IgD-negative memory B cell (primary cell): ENCODE measurements around the gene MORN4. TPM values are rescaled to one million over a fixed set of nuclear protein-coding genes. Genes with fewer than 3 reads are reported as not detected.
"Not testable (repeated sequence)": the region's sequence is repeated elsewhere in the genome, so short reads cannot be mapped to it uniquely, and the experiment has no call there.

Source experiments
- H3K27ac Mint-ChIP-seq, 3 donors: one replicate each; pipeline ENCODE4 v1.8.0; 2020 to 2022; ENCODE audit warnings: mild to moderate bottlenecking in 3 of 3, mixed read lengths in 3 of 3, moderate library complexity in 1 of 3
- H3K27me3 Mint-ChIP-seq: one replicate; pipeline ENCODE4 v1.8.0; 2021; ENCODE audit warnings: mixed read lengths
- H3K36me3 Mint-ChIP-seq: one replicate; pipeline ENCODE4 v1.8.0; 2020; ENCODE audit warnings: mild to moderate bottlenecking, mixed read lengths
- H3K4me1 Mint-ChIP-seq, 3 donors: one replicate each; pipeline ENCODE4 v1.8.0; 2020 to 2022; ENCODE audit warnings: mixed read lengths in 3 of 3, mild to moderate bottlenecking in 1 of 3
- H3K4me3 Mint-ChIP-seq, 4 donors: one replicate each; pipeline ENCODE4 v1.8.0; 2020 to 2022; ENCODE audit warnings: mild to moderate bottlenecking in 4 of 4, mixed read lengths in 4 of 4, moderate library complexity in 3 of 4
- H3K9me3 Mint-ChIP-seq, 3 donors: one replicate each; pipeline ENCODE4 v1.8.0; 2020 to 2021; ENCODE audit warnings: mixed read lengths in 3 of 3, mild to moderate bottlenecking in 1 of 3
- polyA plus RNA-seq: library from polyadenylated mRNA; unstranded; fragments of 300-500 nt; fragmentation: Illumina TruSeq; gene quantifications from one replicate; pipeline ENCODE4 v1.2.3, GENCODE V29; 2021

MORN4 gene
- polyA plus RNA-seq, 1 donor from 2014 or later, result 2.1 TPM

DNA sequence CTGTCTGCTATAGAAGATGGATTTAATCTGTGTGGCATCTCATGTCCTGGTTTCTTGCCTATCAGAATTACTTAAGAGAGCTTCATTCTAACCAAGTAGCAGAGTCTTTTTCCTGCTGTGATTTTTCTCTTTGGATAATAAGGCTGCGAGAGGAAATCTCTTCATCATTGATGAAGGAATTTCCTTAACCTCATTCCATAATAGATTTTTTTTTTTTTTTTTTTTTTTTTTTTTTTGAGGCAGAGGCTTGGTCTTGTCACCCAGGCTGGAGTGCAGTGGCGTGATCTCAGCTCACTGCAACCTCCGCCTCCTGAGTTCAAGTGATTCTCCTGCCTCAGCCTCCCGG, 16.1 kb upstream of the MORN4 start:
- Mint-ChIP-seq H3K4me3 (peak overlapping the region in 3 of 4 donors; percentile 11 to 58 (median 52)), H3K27ac (peak overlapping the region; percentile 76 to 93 (median 93)), H3K4me1 (peaks cover 10 to 17% (median 12%) of the 10 kb centered on the region in 3 donors)
- not testable (repeated sequence) for H3K36me3 Mint-ChIP-seq, H3K27me3 Mint-ChIP-seq, H3K9me3 Mint-ChIP-seq

DNA sequence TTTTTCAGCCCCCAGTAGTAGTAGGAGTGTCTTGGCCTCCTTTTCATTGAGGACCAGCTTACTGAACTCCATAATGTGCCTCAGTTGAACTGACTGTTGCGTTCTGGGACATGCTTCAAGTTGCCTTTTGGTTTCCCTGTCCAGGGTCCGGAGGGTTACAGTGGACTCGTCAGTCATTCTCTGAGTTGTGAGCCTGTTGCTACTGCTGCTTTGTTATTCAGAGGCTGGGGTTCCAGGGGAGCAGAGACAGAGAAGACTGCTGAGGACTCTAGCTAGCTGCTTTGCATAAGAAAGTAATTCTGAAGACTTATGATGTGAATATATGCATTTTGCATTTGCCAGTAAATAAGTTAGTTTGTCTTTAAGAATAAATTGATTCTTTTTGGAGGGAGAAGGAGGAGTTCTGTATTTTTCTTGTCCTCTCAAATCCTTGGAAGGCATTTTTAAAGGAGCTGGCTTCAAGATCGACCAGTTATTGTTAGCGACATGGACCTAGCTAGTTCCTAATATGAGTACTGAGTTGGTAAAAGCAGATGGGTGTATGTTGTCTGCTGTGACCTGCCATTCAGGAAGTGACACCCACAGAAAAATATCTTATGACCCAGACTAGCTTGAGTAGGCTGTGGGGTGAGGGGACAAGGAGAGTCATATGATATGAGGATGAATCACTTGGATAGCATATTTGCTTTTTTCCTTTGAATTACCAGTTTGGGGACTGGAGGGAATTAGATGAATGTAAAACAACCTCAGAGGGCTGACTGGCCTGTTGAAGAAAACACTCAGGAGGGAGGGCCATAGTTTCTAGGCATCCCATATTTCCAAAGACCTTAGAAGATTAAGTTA, 15.5 kb upstream of the MORN4 start:
- Mint-ChIP-seq H3K36me3 (peaks cover 10% of the 10 kb centered on the region), H3K9me3 (no peaks in the 10 kb centered on the region), H3K4me3 (peak overlapping the region; percentile 11 to 58 (median 49)), H3K27me3 (no peaks in the 10 kb centered on the region), H3K4me1 (peaks cover 10 to 17% (median 12%) of the 10 kb centered on the region in 3 donors), H3K27ac (peak overlapping the region; percentile 76 to 93 (median 93))

DNA sequence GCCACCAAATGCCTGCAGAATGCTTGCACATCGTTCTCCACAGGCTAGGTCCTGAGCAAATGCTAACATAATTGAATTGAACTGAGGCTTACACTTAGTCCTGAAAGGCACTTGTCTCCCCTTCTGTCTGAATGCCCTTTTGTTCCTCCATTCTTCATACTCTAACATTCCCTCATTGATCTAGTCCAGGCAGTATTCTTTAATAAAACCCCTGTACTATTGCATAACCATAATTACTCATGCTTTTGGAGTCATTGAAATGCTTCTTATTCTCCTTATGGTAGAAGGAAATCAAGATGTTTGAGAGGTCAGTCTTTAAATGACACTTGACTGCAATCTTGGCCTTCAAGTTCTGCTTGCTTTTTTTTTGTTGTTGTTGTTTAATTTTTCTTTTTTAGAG, 14.3 kb upstream of the MORN4 start:
- Mint-ChIP-seq H3K4me1 (peaks cover 10 to 23% (median 14%) of the 10 kb centered on the region in 3 donors), H3K27ac (no peak overlapping the region), H3K4me3 (peak overlapping the region in 1 of 4 donors; percentile 51)

DNA sequence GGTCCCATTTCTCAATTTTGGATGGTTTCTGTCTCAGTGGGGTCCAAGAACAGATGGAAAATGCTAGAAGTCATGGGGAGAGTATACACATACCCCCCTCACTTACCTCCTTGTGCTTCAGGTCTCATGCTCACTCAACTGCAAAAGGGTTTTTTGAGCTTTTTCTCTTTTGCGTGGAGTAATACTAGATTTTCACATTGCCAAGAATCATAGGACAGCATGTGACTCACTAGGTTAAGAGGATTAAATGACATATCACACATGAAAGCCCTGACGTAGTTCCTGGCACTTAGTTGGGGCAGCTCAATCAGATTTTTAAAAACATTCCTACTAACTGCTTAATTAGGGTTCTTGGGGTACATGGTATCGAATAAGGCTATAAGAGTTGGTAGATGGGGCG, 11.6 kb upstream of the MORN4 start:
- H3K36me3 Mint-ChIP-seq, result peaks cover 9% of the 10 kb centered on the region
- H3K9me3 Mint-ChIP-seq, result no peaks in the 10 kb centered on the region
- no peak overlapping the region for H3K27ac Mint-ChIP-seq
- H3K4me3 Mint-ChIP-seq, result peak overlapping the region in 1 of 4 donors; percentile 27
- peaks cover 15 to 37% (median 27%) of the 10 kb centered on the region in 3 donors for H3K4me1 Mint-ChIP-seq
- no peaks in the 10 kb centered on the region for H3K27me3 Mint-ChIP-seq

More for the DNA sequence above, 14.3 kb upstream of the MORN4 start:
- H3K36me3 Mint-ChIP-seq, result peaks cover 10% of the 10 kb centered on the region
- H3K9me3 Mint-ChIP-seq, result no peaks in the 10 kb centered on the region
- H3K27me3 Mint-ChIP-seq, result no peaks in the 10 kb centered on the region

DNA sequence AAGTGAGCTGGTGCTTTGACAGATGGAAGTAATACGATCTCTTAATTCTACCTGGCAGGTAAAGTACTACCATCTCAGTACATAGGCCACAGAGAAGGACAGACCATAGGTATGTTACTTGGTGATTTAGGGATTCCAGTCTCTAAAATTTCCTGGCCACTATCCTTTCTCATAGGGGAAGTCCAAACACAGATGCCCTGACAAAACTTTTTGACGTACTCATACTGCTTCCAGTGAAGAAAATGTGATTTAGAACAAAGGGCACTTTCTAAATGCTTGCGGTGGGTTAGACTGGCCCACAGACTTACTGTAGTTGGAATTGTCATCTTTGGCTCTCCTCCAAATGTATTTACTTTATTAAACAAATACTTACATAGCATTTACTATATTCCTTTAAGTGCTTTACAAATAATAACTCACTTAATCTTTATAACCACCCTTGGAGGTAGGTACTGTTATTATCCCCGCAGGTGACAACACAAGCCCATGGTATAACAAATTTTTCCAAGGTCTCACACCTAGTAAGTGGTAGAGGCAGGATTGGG, 10.2 kb upstream of the MORN4 start:
- Mint-ChIP-seq H3K4me3 (peak overlapping the region in 2 of 4 donors; percentile 30 to 100), H3K4me1 (peaks cover 8 to 28% (median 18%) of the 10 kb centered on the region in 3 donors), H3K9me3 (no peaks in the 10 kb centered on the region), H3K36me3 (peaks cover 9% of the 10 kb centered on the region), H3K27ac (no peak overlapping the region), H3K27me3 (no peaks in the 10 kb centered on the region)

DNA sequence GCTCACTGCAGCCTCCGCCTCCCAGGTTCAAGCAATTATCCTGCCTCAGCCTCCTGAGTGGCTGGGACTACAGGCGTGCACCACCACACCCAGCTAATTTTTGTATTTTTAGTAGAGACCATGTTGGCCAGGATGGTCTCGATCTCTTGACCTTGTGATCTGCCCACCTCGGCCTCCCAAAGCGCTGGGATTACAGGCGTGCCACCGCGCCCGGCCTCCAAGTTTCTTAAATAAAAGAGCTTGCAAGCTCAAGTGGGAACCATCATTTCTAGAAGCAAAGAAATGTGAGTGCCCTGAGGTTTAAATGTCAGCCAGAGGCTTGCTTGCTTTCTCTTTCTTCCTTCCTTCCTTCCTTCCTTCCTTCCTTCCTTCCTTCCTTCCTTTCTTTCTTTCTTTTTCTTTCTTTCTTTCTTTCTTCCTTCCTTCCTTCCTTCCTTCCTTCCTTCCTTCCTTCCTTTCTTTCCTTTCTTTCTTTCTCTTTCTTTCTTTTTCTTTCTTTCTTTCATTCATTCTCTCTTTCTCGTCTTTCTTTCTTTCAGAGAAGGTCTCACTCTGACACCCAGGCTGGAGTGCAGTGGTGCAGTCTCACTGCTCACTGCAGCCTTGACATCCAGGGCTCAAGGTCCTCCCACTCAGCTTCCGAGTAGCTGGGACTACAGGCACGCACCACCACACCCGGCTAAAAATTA, 9.3 kb upstream of the MORN4 start:
- peaks cover 10% of the 10 kb centered on the region for H3K36me3 Mint-ChIP-seq
- H3K9me3 Mint-ChIP-seq, result not testable (repeated sequence)

DNA sequence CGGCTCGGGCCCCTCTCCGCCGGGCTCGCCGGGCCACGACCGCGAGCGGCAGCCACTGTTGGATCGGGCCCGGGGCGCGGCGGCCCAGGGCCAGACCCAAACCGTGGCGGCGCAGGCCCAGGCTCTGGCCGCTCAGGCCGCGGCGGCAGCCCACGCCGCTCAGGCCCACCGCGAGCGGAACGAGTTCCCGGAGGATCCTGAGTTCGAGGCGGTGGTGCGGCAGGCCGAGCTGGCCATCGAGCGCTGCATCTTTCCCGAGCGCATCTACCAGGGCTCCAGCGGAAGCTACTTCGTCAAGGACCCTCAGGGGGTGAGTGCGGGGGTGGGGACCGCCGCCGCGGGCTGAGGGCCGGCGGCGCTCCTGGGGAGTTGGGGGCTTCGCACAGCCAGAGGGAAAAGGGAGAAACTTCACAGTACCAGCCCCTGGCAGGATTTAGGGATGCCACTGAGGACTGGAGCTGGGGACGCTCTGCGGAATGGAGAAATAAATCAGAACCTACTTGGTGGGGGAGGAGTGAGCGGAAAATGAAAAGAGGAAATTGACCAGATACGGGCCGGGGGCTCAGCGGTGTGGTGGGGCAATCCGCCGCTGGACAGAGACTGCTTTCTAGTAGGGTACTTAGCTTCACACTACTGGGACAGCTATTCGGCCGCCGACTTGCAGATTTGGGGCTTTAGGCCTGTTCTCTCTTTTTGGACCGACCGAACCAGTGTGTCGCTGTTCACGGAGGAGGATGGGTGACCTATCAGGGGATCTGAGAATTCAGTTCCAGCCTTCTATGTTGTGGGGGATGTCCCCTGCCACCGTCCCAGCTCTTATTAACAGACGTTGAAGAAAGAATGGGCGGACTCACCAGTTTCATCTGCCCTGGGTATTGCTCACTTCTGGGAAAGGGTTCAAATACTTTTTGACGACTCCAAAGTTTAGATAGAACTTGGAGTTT, 7.8 kb upstream of the MORN4 start:
- Mint-ChIP-seq H3K4me3 (peak overlapping the region; percentile 94 to 100 (median 98)), H3K27me3 (no peaks in the 10 kb centered on the region), H3K27ac (peak overlapping the region; percentile 89 to 98 (median 96)), H3K9me3 (no peaks in the 10 kb centered on the region), H3K4me1 (peaks cover 6 to 21% (median 18%) of the 10 kb centered on the region in 3 donors), H3K36me3 (peaks cover 10% of the 10 kb centered on the region)

More for the DNA sequence above, 9.3 kb upstream of the MORN4 start:
- H3K27me3 Mint-ChIP-seq, result not testable (repeated sequence)
- Mint-ChIP-seq H3K27ac (peak overlapping the region in 1 of 3 donors; percentile 96), H3K4me3 (peak overlapping the region; percentile 46 to 100 (median 86)), H3K4me1 (peaks cover 6 to 24% (median 18%) of the 10 kb centered on the region in 3 donors)

DNA sequence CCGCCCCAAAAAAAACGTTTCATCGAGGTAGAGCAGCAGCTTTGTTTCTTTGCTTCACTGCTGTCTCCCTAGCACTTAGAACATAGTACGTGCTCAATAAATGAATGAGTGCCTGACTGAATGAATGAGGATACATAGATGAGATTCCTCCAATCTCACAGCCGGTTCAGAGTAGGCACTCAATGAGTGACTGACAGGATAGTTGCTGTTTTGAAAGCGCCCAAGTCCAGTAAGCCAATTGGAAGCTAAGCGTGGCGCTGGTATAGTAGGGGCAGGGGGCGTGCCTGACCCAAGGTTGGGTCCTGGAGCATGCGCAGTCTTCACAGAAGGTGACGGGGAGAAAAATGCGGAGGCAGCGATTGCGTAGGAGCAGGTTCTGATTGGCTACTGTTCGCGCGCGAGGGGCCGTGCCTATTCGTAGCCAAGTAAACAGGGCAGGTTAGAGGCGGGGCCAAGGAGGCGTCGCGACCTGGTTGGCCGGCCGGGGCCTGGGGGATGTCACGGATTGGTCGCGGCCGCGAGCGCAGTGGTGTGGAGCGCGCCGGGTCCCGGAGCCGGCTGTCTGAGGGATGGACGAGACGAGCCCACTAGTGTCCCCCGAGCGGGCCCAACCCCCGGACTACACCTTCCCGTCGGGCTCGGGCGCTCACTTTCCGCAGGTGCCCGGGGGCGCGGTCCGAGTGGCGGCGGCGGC, 7.0 kb upstream of the MORN4 start, which contains the start of gene PI4K2A:
PI4K2A (plus strand) TSS at position 498 of the 694 bp plus-strand sequence; CDS start at position 570, 72 bp downstream.
- Mint-ChIP-seq H3K4me3 (peak within 1 kb of the TSS; percentile 94 to 100 (median 98)), H3K36me3 (peaks cover 7% of the 10 kb centered on the region), H3K27ac (peak within 1 kb of the TSS; percentile 92 to 98 (median 96)), H3K4me1 (peaks cover 6 to 21% (median 18%) of the 10 kb centered on the region in 3 donors), H3K27me3 (no peaks in the 10 kb centered on the region), H3K9me3 (no peaks in the 10 kb centered on the region)

DNA sequence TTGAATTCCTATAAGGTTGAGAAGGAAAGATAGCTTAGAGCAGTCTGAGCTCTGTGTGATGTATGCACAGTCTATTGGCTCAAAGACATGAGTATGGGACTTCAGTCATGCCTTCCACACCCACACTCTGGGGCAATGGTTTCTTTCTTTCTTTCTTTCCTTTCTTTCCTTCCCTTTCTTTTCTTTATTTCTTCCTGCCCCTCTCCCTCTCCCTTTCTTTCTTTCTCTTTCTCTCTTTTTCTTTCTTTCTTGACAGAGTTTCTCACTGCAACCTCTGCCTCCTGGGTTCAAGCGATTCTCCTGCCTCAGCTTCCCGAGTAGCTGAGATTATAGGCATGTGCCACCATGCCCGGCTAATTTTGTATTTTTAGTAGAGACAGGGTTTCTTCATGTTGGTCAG, 5.8 kb upstream of the MORN4 start:
- H3K27ac Mint-ChIP-seq, H3K4me3 Mint-ChIP-seq, H3K9me3 Mint-ChIP-seq: not testable (repeated sequence)

DNA sequence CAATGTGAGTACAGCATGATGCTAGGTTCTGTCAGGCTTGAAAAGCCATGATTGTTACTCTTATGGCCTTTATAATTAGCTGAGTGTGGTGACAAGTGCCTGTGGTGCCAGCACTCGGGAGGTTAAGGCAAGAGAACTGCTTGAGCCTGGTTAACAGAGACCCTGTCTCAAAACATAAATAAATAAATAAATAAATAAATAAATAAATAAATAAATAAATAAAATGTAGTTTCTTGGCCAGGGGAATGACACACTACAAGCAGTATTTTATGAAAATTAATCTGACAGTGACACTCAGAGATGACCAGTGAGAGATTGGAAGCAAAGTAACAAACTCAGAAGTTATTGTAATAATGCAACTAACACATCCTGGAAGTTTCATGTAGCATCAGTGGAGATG, 2.3 kb upstream of the MORN4 start:
- no peak overlapping the region for H3K27ac Mint-ChIP-seq
- H3K9me3 Mint-ChIP-seq, result peaks cover 0 to 2% (median 0%) of the 10 kb centered on the region in 3 donors
- H3K27me3 Mint-ChIP-seq, result peaks cover 1% of the 10 kb centered on the region
- H3K4me3 Mint-ChIP-seq, result no peak overlapping the region
- peaks cover 4% of the 10 kb centered on the region for H3K36me3 Mint-ChIP-seq
- H3K4me1 Mint-ChIP-seq, result peaks cover 6 to 13% (median 12%) of the 10 kb centered on the region in 3 donors

More for the DNA sequence above, 5.8 kb upstream of the MORN4 start:
- peaks cover 6 to 20% (median 18%) of the 10 kb centered on the region in 3 donors for H3K4me1 Mint-ChIP-seq
- not testable (repeated sequence) for H3K27me3 Mint-ChIP-seq, H3K36me3 Mint-ChIP-seq

DNA sequence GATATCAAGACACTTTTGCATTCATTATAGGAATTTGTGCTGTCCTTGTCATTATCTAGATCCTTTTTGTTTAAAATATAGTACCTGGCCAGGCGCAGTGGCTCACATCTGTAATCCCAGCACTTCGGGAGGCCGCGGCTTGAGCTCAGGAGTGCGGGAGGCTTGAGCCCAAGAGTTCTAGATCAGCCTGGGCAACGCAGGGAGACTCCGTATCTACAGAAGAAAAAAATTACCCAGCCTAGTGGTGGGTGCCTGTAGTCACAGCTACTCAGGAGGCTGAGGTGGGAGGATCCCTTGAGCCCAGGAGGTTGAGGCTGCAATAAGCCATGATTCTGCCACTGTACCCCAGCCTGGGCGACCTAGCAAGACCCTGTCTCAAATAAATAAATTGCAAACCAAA, 621 bp upstream of the MORN4 start:
- H3K27me3 Mint-ChIP-seq, result peaks cover 1% of the 10 kb centered on the region
- peaks cover 0 to 2% (median 0%) of the 10 kb centered on the region in 3 donors for H3K9me3 Mint-ChIP-seq
- peak overlapping the region; percentile 93 to 100 (median 98) for H3K4me3 Mint-ChIP-seq
- H3K36me3 Mint-ChIP-seq, result peaks cover 2% of the 10 kb centered on the region
- peaks cover 6 to 9% (median 7%) of the 10 kb centered on the region in 3 donors for H3K4me1 Mint-ChIP-seq
- peak overlapping the region in 1 of 3 donors; percentile 83 for H3K27ac Mint-ChIP-seq

DNA sequence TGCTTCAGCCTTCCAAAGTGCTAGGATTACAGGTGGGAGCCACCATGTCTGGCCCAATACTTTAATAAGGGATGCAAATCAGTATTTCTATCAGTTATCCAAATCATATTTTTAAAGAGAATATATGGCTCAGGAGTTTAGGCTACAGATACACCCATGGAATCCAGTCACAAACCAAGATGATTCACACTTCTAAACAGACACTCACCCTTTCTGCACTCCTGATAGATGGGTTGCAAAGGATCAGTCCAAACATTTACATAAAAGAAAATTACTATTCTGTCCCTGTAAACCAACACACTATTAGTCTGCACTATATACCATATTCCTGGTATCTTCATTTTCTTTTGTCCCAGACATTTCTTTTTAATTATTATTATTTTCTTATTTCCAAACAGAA, 2.2 kb downstream of the MORN4 start:
- peaks cover 7 to 11% (median 9%) of the 10 kb centered on the region in 3 donors for H3K4me1 Mint-ChIP-seq
- H3K27me3 Mint-ChIP-seq, result peaks cover 1% of the 10 kb centered on the region
- H3K9me3 Mint-ChIP-seq, result peaks cover 0 to 2% (median 0%) of the 10 kb centered on the region in 3 donors
- H3K4me3 Mint-ChIP-seq, result peak overlapping the region in 1 of 4 donors; percentile 65
- no peak overlapping the region for H3K27ac Mint-ChIP-seq
- no peaks in the 10 kb centered on the region for H3K36me3 Mint-ChIP-seq

DNA sequence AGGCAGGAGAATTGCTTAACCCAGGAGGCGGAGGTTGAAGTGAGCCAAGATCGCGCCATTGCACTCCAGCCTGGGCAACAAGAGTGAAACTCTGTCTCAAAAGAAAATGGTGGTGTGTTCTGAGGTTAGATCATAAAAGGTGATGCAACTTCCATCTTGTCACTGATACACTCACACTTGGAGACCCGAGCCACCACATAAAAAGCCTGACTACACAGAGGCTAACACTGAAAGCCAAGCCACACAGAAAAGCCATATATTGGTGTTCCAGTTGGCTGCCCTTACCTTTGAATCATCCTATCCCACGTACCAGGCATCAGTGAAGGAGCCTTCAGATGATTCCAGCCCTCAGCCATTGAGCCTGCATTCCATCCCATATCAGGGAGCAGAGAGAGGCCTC, 4.0 kb downstream of the MORN4 start:
- Mint-ChIP-seq H3K27ac (no peak overlapping the region), H3K4me1 (peaks cover 7 to 11% (median 9%) of the 10 kb centered on the region in 3 donors), H3K27me3 (peaks cover 1% of the 10 kb centered on the region), H3K9me3 (peaks cover 0 to 2% (median 0%) of the 10 kb centered on the region in 3 donors), H3K4me3 (no peak overlapping the region), H3K36me3 (no peaks in the 10 kb centered on the region)
